SH-SY5Y (cell line): Measurements from ENCODE around the gene PCDH9.

ENCODE experiments used
- GATA2 ChIP-seq: IDR thresholded peaks from 2 replicates; pipeline ENCODE4 v1.6.1; 2011; ENCODE audit warnings: mild to moderate bottlenecking, low read depth, low read length
- GATA3 ChIP-seq: IDR thresholded peaks from 2 replicates; pipeline ENCODE4 v1.6.1; 2011; ENCODE audit warnings: low read depth, mild to moderate bottlenecking, low read length, moderate library complexity

DNA sequence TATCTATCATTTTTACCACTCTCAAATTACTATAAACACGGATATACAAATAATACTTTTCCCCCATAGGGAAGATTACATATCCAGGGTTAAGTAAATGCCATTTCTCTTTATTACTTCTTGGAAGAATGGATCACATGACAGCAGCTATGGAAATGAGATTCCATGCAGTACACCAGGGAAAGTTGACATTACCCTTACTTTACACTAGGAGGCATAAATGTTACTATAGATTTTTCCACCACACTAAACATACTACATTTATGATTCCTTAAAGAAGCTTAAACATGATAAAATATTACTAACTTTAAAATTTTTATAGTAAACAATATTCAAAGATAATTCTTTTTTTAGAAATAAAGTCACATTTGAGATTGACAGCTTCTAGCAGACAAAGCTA, 611.4 kb downstream of the PCDH9 start:
- TF ChIP-seq GATA2, result no peak
- no peak for TF ChIP-seq GATA3
